IMR-90 (cell line): ENCODE data around the gene SESN3. TPM values are rescaled to one million over a fixed set of nuclear protein-coding genes. Genes with fewer than 3 reads are reported as not detected.

ENCODE experiments used
- ATAC-seq: fragments of 200-7000 bp; cut with Tn5 transposase; 2 replicates; pipeline ENCODE4 v1.9.1; 2020; ENCODE audit warnings: low read depth, mild to moderate bottlenecking, moderate library complexity
- BruUV-seq: library from RNA; stranded (reverse); fragments of 400-500 nt; replicated peaks from 2 replicates; lab custom pipeline; 2021; lab: Mats Ljungman, UMichigan
- CTCF ChIA-PET: fragments of 300-600 bp; formaldehyde crosslinking; extraction: SDS; loops from one replicate; lab custom pipeline; 2021; ENCODE audit warnings: antibody characterized with exemption; lab: Yijun Ruan, JAX
- POLR2A ChIA-PET: fragments of 300-600 bp; sonication (Branson Sonifier 250); formaldehyde crosslinking; loops from one replicate; lab custom pipeline; 2022; ENCODE audit warnings: antibody characterized with exemption; ENCODE audit not compliant: unreplicated experiment; lab: Charles Lee
- DNase-seq: peaks from one replicate; pipeline ENCODE4 v3.0.0; 2013
- H2AFZ ChIP-seq: replicated peaks from 2 replicates; pipeline ENCODE3; 2013; ENCODE audit warnings: low read length, mild to moderate bottlenecking; ENCODE audit not compliant: poor library complexity
- H2AK5ac ChIP-seq: 2 replicates; pipeline ENCODE4 v1.6.1; 2013; ENCODE audit warnings: low read depth, low read length, inconsistent platforms
- H2AK9ac ChIP-seq: replicated peaks from 2 replicates; pipeline ENCODE3; 2013; ENCODE audit warnings: mild to moderate bottlenecking, low read depth, low read length, moderate library complexity; ENCODE audit not compliant: poor library complexity
- H2BK120ac ChIP-seq: 2 replicates; pipeline ENCODE4 v1.6.1; 2013; ENCODE audit warnings: low read depth, low read length, inconsistent platforms
- H2BK15ac ChIP-seq: 3 replicates; pipeline ENCODE4 v1.6.1; 2013; ENCODE audit warnings: low read depth, low read length, inconsistent platforms
- H2BK20ac ChIP-seq: 2 replicates; pipeline ENCODE4 v1.6.1; 2013; ENCODE audit warnings: low read depth, mild to moderate bottlenecking, inconsistent platforms, low read length, moderate library complexity
- H2BK5ac ChIP-seq: 2 replicates; pipeline ENCODE4 v1.6.1; 2013; ENCODE audit warnings: mild to moderate bottlenecking, low read depth, low read length, inconsistent platforms; ENCODE audit not compliant: poor library complexity, severe bottlenecking
- H3K14ac ChIP-seq: replicated peaks from 2 replicates; pipeline ENCODE4 v1.6.1; 2013; ENCODE audit warnings: low read depth, low read length, inconsistent platforms
- H3K18ac ChIP-seq: 2 replicates; pipeline ENCODE4 v1.6.1; 2013; ENCODE audit warnings: low read depth, low read length, control low read depth
- H3K23ac ChIP-seq: 2 replicates; pipeline ENCODE4 v1.6.1; 2013; ENCODE audit warnings: low read depth, low read length, inconsistent platforms
- H3K27ac ChIP-seq: 2 replicates; pipeline ENCODE4 v1.5.1; 2013; ENCODE audit warnings: mild to moderate bottlenecking, control low read depth, low read length; ENCODE audit not compliant: insufficient read depth
- H3K27me3 ChIP-seq: 2 replicates; pipeline ENCODE4 v1.6.1; 2013; ENCODE audit warnings: low read length; ENCODE audit not compliant: control insufficient read depth, insufficient read depth
- H3K36me3 ChIP-seq: 2 replicates; pipeline ENCODE4 v1.6.1; 2013; ENCODE audit warnings: low read length, mixed read lengths; ENCODE audit not compliant: control insufficient read depth, insufficient read depth
- H3K4ac ChIP-seq: 2 replicates; pipeline ENCODE4 v1.6.1; 2013; ENCODE audit warnings: low read depth, low read length, inconsistent platforms
- H3K4me1 ChIP-seq: 2 replicates; pipeline ENCODE4 v1.6.1; 2013; ENCODE audit warnings: low read length, mixed read lengths; ENCODE audit not compliant: control insufficient read depth, insufficient read depth
- H3K4me2 ChIP-seq: 2 replicates; pipeline ENCODE4 v1.6.1; 2013; ENCODE audit warnings: low read depth, mild to moderate bottlenecking, control low read depth, low read length, moderate library complexity
- H3K4me3 ChIP-seq: 2 replicates; pipeline ENCODE4 v1.5.1; 2013; ENCODE audit warnings: low read depth, mild to moderate bottlenecking, control low read depth, low read length, moderate library complexity; ENCODE audit not compliant: insufficient read depth
- H3K56ac ChIP-seq: 2 replicates; pipeline ENCODE4 v1.6.1; 2013; ENCODE audit warnings: low read length, inconsistent platforms; ENCODE audit not compliant: insufficient read depth; ENCODE audit errors: extremely low read depth
- H3K79me1 ChIP-seq, 2 experiments: 2 replicates each; pipeline ENCODE4 v1.6.1; 2013; ENCODE audit warnings: low read length in 2 of 2, inconsistent platforms in 1 of 2, low read depth in 1 of 2
- H3K9ac ChIP-seq: 2 replicates; pipeline ENCODE4 v1.6.1; 2013; ENCODE audit warnings: low read depth, low read length, control low read depth
- H3K9me1 ChIP-seq: 2 replicates; pipeline ENCODE4 v1.6.1; 2013; ENCODE audit warnings: low read length, inconsistent platforms; ENCODE audit not compliant: insufficient read depth
- H3K9me3 ChIP-seq: 2 replicates; pipeline ENCODE4 v1.6.1; 2013; ENCODE audit warnings: low read length; ENCODE audit not compliant: control insufficient read depth, insufficient read depth
- H4K20me1 ChIP-seq: 2 replicates; pipeline ENCODE4 v1.6.1; 2013; ENCODE audit warnings: low read length, inconsistent platforms; ENCODE audit not compliant: insufficient read depth
- H4K5ac ChIP-seq: 2 replicates; pipeline ENCODE4 v1.6.1; 2013; ENCODE audit warnings: mild to moderate bottlenecking, low read depth, low read length, control low read depth
- H4K8ac ChIP-seq, 2 experiments: 2 replicates each; pipeline ENCODE4 v1.6.1; 2013; ENCODE audit warnings: low read depth in 2 of 2, low read length in 2 of 2, control low read depth in 1 of 2, inconsistent platforms in 1 of 2
- H4K91ac ChIP-seq: 2 replicates; pipeline ENCODE4 v1.6.1; 2013; ENCODE audit warnings: low read depth, low read length, inconsistent platforms; ENCODE audit not compliant: insufficient read depth
- BHLHE40 ChIP-seq: fragments of 150-350 bp; IDR thresholded peaks from 2 replicates; pipeline ENCODE4 v1.6.1; 2016; ENCODE audit warnings: mild to moderate bottlenecking, low read depth, low read length
- CEBPB ChIP-seq: IDR thresholded peaks from 2 replicates; pipeline ENCODE4 v1.6.1; 2012; ENCODE audit warnings: low read depth, low read length, improper control_type of control experiment
- FOS ChIP-seq: fragments of 150-350 bp; IDR thresholded peaks from 2 replicates; pipeline ENCODE4 v1.6.1; 2016; ENCODE audit warnings: low read depth, low read length
- MAZ ChIP-seq: IDR thresholded peaks from 2 replicates; pipeline ENCODE4 v1.6.1; 2012; ENCODE audit warnings: low read depth, mild to moderate bottlenecking, low read length, improper control_type of control experiment, moderate library complexity, borderline replicate concordance
- NFE2L2 ChIP-seq: fragments of 150-350 bp; IDR thresholded peaks from 2 replicates; pipeline ENCODE4 v1.6.1; 2016; ENCODE audit warnings: low read depth, mild to moderate bottlenecking, low read length
- RFX5 ChIP-seq: IDR thresholded peaks from 2 replicates; pipeline ENCODE4 v1.8.0; 2012; ENCODE audit warnings: low read depth, mild to moderate bottlenecking, low read length, moderate library complexity
- WGBS, 2 experiments: methylation state at CpG; one replicate each; pipeline versions ENCODE4 v1.1.5 to v1.1.7; 2013; ENCODE audit warnings: missing lambda C conversion rate in 2 of 2; ENCODE audit not compliant: insufficient read length in 1 of 2; ENCODE audit errors: extremely low coverage in 2 of 2; 5-methylcytosine and 5-hydroxymethylcytosine counted together
- dilution Hi-C: fragments of 300-500 bp; cut with HindIII; formaldehyde crosslinking; loops from one replicate; pipeline ENCODE4 v1.14.3; 2018; ENCODE audit warnings: low sequenced_read_pairs; ENCODE audit not compliant: unreplicated experiment
- in situ Hi-C: fragments of 300-500 bp; cut with MboI; formaldehyde crosslinking; loops from 3 replicates; pipeline ENCODE4 v1.14.3; 2019; ENCODE audit warnings: low sequenced_read_pairs, inconsistent platforms, mixed read lengths
- intact Hi-C: fragments of 100-400 bp; cut with micrococcal nuclease; formaldehyde crosslinking; loops from 2 replicates; pipeline ENCODE4 v1.10.0; 2022
- polyA plus RNA-seq, 3 experiments: library from polyadenylated mRNA; depleted of rRNA; stranded (reverse); fragments of >200 nt; gene quantifications; 2 replicates each; pipeline ENCODE4 v1.2.3, GENCODE V29; 2012; ENCODE audit warnings: low replicate concordance in 1 of 3
- total RNA-seq: library from RNA; depleted of rRNA; stranded (reverse); fragments of >200 nt; gene quantifications from 2 replicates; pipeline ENCODE4 v1.2.3, GENCODE V29; 2012
- TF ChIP-seq, protein P1 (sequence below): fragments of 150-350 bp; IDR thresholded peaks from 2 replicates; pipeline ENCODE4 v1.6.1; 2017; ENCODE audit warnings: mild to moderate bottlenecking, antibody characterized with exemption, low read length, low read depth
- TF ChIP-seq, protein P2 (sequence below): fragments of 150-350 bp; IDR thresholded peaks from 2 replicates; pipeline ENCODE4 v1.6.1; 2016; ENCODE audit warnings: low read depth, mild to moderate bottlenecking, low read length, moderate library complexity, borderline replicate concordance

Gene SESN3
- total and polyA plus RNA-seq, 2 of the 4 experiments (the other 2 are of a cell fraction), result 2.0 to 7.7 TPM

DNA sequence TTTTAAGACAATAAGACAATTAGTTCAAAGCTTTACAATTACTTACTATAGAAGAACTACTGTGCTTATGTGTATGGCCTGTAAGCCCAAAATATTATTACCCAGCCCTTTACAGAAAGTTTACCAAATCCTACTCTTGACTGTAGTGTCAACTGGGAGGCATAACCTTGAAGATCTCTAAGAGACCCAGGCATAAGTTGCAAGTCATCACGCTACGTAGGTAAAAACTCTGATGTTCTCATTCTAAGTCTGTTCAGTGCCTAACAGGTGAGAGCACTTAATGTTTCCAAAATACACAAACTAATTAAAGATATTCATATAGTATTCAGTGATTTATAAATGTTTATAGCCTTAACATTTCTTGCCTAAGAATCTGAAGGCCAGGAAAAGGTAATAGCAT, 12.9 kb downstream of the SESN3 start:
- TF ChIP-seq MAZ (no peak), RFX5 (no peak), FOS (no peak), CEBPB (no peak), BHLHE40 (no peak), NFE2L2 (no peak)
- TF ChIP-seq, protein P1, sequence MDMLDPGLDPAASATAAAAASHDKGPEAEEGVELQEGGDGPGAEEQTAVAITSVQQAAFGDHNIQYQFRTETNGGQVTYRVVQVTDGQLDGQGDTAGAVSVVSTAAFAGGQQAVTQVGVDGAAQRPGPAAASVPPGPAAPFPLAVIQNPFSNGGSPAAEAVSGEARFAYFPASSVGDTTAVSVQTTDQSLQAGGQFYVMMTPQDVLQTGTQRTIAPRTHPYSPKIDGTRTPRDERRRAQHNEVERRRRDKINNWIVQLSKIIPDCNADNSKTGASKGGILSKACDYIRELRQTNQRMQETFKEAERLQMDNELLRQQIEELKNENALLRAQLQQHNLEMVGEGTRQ, result no peak
- TF ChIP-seq, protein P2, sequence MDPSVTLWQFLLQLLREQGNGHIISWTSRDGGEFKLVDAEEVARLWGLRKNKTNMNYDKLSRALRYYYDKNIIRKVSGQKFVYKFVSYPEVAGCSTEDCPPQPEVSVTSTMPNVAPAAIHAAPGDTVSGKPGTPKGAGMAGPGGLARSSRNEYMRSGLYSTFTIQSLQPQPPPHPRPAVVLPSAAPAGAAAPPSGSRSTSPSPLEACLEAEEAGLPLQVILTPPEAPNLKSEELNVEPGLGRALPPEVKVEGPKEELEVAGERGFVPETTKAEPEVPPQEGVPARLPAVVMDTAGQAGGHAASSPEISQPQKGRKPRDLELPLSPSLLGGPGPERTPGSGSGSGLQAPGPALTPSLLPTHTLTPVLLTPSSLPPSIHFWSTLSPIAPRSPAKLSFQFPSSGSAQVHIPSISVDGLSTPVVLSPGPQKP, result no peak
- BruUV-seq, result no TSS peak

More for the DNA sequence above, 12.9 kb downstream of the SESN3 start:
- ChIA-PET CTCF (no interaction called here), POLR2A (no interaction called here)
- no peaks in the 10 kb centered on the region for H3K36me3 ChIP-seq
- H3K9ac ChIP-seq, result no peak overlapping the region
- in situ Hi-C loops (no loop called here), intact Hi-C loops (no loop called here), dilution Hi-C loops (no loop called here)
- DNase-seq, result no peak
- WGBS, 2 experiments, result no CpG with 5 or more reads among the region's 2 CpGs
- H4K8ac ChIP-seq, result no peak overlapping the region
- no peak overlapping the region for H2AK5ac ChIP-seq
- no peaks in the 10 kb centered on the region for H4K20me1 ChIP-seq
- H3K56ac ChIP-seq, result no peak overlapping the region
- H3K4me2 ChIP-seq, result no peak overlapping the region
- H3K4me3 ChIP-seq, result no peak overlapping the region
- no peaks in the 10 kb centered on the region for H3K9me1 ChIP-seq
- H3K14ac ChIP-seq, result no peak overlapping the region
- no peak overlapping the region for H4K91ac ChIP-seq
- H3K27ac ChIP-seq, result no peak overlapping the region
- no peak overlapping the region for H3K23ac ChIP-seq
- ATAC-seq, result no peak
- no peak overlapping the region for H2BK120ac ChIP-seq
- no peak overlapping the region for H3K4ac ChIP-seq
- no peak overlapping the region for H2BK5ac ChIP-seq
- no peak overlapping the region for H2AFZ ChIP-seq
- H2BK20ac ChIP-seq, result no peak overlapping the region
- no peak overlapping the region for H4K5ac ChIP-seq
- H3K18ac ChIP-seq, result no peak overlapping the region
- no peaks in the 10 kb centered on the region for H3K79me1 ChIP-seq
- H2BK15ac ChIP-seq, result no peak overlapping the region
- H3K4me1 ChIP-seq, result no peaks in the 10 kb centered on the region
- no peaks in the 10 kb centered on the region for H3K9me3 ChIP-seq
- no peaks in the 10 kb centered on the region for H3K27me3 ChIP-seq
- no peak overlapping the region for H2AK9ac ChIP-seq
